ENCODE measurements around the gene DNAH2.

The DNAH2 gene

DNA sequence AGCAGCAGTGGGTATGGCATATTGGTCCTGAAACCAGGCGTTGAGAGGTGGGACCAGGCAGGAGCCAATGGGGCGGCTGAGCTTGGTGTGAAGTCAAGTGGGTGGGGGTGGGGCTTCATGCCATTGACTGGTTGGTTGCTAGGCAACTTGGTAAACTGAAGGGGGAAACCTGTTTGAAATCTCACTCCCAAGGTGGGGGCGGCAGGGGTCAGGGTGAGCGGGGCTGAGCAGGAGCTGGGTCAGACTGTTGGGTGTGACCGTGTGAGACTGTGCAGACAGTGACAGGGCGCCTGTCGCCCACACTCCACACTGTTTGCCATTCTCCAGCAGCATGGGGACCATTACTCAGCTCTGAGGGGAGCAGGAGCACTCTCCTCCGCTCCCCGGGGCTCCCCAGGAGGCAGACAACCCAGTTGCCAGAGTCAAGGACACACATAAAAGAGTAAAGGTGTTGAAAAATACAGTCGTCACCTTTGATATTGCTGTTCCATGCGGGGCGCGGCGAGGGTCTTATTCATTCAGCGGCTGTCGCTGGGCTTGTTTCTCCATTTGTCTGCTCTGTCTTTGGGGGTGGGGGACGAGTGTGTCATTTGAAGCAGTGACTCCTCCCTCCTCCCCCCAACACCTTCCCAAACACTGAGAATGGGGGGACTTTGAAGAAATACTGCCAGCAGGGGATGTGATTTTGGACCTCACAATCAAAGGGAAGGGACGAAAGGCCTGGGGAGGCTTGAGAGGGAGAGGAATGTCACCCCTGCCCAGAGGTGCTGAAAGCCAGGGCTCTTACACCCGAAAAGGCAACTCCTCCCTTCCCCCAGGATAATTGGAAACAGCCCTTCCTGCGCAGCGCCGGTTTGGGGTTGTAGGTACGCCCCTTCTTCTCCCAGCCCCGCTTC is 13.7 kb upstream of the DNAH2 start:
- DNase-seq = no peak

DNA sequence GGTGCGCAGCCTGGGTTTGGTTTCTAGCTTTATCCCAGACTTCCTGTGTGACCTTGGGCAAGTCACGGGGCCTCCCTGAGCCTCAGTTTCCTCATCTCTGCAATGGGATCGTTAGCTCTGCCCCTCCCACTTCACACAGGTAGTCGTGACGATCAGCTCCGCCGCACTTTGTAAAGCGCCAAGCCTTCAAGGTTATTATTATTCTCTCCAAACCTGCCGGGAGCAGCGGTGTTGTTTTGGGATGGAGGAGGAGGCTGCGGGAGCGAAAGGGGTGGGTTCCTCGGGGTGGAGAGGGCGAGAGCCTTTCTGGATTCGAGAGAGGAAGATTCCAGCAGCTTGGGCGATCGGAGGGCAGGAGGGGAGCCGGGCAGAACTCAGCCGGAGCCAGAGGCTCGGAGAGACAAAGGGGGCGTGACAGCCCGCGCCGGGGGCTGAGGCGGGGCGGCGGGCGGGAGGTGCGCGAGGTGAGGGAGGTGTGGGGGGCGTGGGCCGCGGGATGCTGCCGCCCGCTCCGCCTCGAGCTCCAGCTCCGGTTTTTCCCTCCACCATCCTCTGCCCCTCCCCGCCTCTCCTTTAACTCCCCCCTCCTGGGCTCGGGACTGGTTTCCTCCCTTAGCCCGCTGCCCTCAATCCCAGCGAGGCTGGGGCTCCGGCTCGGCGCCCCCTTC is 12.8 kb upstream of the DNAH2 start, which contains the start of gene EFNB3:
TSS of gene EFNB3 (plus strand) at position 602 of the 668 bp plus-strand sequence. CDS start 397 bp downstream, outside the sequence.
- DNase-seq = no peak

DNA sequence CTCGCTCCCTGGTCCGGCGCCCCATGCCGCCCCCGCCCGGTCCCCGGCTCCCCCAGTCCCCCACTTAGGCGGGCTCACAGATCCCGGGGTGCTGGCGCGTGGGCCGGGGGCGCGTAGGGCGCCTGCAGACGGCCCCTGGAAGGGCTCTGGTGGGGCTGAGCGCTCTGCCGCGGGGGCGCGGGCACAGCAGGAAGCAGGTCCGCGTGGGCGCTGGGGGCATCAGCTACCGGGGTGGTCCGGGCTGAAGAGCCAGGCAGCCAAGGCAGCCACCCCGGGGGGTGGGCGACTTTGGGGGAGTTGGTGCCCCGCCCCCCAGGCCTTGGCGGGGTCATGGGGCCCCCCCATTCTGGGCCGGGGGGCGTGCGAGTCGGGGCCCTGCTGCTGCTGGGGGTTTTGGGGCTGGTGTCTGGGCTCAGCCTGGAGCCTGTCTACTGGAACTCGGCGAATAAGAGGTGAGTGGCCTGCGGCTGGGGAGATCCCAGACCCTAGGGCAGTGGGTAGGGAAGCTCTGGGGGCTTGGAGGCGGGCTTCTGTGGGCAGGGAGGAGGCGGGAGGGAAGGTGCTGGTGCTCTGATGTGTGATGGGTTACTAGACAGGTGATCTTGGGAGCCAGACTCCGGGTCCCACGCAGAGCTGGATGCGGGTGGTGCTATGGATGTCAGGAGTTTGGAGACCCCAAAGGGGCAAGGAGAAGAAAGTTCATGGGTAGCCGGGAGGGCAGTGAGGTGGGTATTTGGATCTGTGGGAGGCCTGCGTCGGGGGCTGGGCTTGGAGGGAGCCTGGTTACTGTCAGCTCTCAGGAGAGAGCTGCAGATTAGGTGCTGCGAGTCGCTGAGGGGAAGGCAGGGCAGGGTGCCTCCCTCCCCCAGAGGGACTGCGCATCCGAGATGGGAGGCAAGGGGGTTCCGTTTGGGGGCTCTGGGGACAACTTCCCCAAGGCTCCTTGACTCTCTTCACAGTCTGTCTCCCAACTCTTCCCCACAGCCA is 12.0 kb upstream of the DNAH2 start:
- no peak for DNase-seq

DNA sequence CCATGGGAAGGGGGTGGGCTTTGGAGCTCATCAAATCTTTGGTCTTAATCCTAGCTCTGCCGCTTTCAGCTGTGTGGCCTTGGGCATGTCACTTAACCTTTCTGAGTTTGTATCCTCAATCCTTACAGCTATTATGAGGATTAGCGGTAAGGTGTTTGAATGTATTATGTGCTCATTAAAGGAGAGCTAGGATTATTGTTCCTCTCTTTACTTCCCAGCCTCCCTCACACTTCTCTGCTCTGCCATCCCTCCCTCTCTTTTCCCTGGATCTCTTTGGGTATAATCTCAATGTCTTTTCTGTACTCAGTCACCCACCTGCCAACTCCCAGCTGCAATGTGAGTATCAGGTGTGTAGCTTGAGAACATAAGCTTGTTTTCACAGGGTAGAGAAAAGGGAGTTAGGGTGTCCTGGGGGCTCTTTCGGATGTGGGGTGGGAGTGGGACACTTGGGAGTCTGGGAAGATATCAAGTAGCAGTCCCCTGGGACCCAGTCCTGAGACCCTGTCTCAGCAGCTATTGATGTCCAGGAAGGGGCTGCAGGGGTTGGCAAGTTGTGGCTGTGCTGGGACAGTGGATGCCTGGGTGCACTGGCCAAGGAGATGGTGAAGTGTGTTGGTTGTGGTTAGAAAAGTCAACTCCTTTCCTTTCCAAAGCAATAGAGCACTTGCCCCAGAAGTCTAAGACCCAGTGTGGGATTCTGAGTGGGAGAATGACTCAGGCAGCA is 10.8 kb upstream of the DNAH2 start:
- no peak for DNase-seq

DNA sequence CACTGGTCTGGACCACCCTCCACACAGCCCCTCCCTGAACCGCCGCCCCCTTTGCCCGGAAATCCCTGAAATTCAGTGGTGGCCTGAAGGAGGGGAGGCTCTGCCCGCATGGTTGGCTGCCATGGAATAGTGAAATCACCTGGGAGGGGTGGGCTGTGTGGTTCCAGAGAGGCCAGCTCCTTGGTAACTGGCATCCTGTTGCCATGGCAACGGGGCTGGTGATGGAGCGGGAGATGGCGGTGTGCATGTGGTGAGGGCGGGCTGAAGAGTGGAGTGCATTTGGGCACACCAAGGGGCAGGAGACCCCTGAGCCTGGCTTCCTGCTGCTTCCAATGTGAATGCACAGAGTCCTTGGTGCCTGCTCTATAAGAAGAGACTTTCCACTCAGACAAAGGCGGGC is 10.1 kb upstream of the DNAH2 start:
- no peak for DNase-seq

DNA sequence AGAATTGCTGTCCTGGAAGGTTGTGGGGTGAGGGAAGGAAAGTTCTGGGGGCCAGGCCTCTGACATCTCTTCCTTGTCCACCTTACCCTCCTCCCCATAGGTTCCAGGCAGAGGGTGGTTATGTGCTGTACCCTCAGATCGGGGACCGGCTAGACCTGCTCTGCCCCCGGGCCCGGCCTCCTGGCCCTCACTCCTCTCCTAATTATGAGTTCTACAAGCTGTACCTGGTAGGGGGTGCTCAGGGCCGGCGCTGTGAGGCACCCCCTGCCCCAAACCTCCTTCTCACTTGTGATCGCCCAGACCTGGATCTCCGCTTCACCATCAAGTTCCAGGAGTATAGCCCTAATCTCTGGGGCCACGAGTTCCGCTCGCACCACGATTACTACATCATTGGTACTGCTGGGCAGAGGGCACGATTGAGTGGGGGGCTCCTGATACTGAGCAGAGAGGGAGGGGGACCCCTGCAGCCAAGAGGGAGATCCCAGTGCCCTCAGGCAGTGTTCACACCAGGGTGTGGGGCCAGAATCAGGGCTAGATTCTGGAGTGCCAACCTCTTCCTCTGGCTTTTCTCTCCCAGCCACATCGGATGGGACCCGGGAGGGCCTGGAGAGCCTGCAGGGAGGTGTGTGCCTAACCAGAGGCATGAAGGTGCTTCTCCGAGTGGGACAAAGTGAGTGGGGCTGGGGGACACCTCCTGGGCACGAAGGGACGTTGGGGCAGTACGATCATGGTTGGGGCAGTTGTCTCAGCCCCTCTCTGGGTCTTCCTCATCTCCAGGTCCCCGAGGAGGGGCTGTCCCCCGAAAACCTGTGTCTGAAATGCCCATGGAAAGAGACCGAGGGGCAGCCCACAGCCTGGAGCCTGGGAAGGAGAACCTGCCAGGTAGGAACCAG is 9.4 kb upstream of the DNAH2 start:
- DNase-seq = no peak

DNA sequence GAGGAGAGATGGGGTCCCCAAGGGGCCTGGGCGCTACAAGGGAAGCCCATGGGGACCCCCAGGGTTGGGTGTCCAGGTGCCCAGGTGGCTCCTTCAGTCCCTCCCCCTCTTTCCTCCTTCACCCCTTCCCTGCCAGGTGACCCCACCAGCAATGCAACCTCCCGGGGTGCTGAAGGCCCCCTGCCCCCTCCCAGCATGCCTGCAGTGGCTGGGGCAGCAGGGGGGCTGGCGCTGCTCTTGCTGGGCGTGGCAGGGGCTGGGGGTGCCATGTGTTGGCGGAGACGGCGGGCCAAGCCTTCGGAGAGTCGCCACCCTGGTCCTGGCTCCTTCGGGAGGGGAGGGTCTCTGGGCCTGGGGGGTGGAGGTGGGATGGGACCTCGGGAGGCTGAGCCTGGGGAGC is 8.5 kb upstream of the DNAH2 start:
- no peak for DNase-seq

DNA sequence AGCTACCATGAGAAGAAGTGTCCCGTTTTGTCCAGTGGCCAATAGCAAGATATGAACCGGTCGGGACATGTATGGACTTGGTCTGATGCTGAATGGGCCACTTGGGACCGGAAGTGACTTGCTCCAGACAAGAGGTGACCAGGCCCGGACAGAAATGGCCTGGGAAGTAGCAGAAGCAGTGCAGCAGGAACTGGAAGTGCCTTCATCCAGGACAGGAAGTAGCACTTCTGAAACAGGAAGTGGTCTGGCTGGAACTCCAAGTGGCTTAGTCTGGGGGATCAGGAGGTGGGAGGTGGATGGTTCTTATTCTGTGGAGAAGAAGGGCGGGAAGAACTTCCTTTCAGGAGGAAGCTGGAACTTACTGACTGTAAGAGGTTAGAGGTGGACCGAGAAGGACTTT is 7.2 kb upstream of the DNAH2 start:
- DNase-seq = no peak

DNA sequence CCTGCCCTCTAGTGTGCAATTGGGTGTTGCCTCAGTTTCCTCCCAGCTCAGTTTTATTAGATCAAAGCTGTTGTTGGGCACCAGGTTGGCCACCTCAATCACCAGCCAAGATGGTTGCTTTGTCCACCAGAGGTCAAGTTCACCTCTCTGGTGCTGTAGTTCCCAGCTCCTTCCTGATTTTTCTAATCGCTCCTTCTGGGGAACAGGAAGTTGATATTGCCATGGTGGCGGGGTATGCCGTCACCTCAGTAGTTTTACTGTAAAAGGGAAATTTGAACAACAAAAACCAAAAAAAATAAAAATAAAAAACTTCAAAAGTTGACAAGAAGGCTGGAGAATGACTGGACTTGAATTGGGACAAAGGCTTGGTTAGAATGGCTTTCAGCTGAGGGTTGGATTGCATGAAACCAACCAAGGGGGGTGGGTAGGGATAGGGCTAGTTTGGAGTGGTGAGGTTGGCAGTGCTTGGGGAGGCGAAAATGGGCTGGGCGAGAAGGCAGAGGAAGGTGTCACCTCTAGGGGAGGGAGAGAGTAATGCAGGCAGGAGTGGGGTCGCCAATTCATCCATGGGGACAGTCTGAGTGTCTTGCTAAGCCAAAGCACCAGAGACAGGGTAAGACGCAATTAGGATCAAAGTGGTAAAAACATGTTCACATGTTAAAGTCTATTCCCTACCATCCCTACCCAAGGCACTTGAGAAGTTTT is 6.3 kb upstream of the DNAH2 start:
- DNase-seq = no peak

DNA sequence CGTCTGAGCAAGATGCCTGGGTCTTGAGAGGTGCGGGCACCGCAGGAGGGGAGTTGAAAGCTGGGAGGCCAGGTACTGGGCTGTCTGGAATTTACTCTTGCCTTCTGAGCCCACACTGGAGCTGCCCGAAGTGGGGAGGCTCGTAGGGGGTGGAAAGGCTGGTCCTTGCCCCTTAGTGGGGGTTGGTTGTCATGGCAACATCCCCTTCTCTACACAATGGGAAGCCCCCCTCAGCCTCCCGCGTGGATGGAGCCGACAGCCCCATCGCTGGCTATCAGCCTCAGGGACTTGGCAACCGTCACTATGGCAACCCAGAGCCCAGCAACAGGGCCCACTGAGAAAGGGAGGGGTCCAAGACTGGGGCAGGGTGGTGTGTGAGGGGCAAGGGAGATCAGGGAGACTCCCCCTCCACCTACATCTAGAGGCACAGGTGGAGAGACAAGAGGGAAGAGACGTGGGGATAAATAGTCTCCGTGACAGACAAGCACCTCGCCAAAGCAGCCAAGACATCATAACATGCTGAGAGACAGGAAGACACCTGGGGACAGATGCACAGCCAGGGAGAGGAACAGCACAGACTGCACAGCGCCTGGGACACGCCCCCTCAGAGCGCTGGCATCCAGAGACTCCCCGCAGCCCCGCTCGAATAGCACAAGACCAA is 5.3 kb upstream of the DNAH2 start:
- DNase-seq = no peak

DNA sequence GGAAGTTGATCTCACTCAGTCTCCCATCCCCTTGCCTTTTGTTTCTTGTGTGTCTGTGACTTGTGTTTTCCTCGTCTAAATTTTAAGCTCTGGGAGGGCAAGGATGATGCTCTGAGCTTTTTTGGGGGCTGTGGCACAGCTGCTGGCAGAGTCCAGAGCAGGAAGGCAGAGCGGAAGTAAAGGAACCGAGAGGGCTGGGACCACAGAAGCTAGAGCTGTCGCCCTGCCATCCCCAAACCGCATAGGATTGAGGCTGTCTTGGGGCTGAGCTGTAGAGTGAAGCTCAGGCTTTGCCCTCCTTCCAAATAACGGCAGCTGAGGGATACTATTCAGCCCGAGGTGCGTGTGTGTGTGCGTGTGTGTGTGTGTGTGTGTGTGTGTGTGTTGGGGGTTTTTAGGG is 3.8 kb upstream of the DNAH2 start:
- DNase-seq = no peak

DNA sequence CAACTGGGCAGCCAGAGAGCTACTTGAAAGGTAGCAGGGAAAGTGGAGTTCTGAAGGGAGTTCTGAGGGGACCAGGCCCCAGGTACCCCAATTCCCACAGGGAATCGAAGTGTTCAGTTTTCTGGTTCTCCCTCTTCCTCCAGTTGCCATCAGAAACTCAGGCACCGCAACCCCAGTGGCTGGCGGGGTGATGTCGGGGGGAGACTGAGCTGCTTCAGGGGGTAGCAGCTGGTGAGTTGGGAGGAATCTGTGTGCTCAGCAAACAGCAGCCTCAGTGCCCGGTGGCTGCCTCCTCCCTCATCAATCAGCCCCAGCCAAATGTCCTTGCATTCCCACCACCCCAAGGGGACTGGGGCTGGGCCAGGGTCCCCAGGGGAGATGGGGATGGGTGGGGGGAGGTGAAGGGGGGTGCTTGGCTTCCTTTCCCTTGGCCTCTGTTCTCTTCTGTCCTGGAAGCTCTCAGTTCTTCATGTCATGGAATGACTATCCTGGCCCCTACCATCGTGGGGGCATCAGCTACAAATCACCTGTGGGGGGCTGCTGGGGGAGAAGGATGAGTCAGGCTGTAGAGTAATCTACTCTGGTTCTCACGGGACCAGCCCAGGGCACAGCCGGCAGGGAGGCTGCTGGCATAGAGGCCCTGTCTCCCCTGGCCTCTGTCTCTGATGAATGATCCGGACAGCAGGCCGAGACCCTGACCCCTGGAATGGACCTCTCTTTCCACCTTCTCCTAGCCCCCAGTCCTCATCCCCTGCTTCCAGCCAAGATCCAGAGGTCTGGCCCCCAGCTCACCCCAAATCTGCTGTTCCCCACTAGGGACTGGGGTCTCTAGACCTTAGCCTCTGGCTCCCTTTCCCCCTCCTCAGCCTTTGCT is 2.6 kb upstream of the DNAH2 start:
- DNase-seq = no peak

DNA sequence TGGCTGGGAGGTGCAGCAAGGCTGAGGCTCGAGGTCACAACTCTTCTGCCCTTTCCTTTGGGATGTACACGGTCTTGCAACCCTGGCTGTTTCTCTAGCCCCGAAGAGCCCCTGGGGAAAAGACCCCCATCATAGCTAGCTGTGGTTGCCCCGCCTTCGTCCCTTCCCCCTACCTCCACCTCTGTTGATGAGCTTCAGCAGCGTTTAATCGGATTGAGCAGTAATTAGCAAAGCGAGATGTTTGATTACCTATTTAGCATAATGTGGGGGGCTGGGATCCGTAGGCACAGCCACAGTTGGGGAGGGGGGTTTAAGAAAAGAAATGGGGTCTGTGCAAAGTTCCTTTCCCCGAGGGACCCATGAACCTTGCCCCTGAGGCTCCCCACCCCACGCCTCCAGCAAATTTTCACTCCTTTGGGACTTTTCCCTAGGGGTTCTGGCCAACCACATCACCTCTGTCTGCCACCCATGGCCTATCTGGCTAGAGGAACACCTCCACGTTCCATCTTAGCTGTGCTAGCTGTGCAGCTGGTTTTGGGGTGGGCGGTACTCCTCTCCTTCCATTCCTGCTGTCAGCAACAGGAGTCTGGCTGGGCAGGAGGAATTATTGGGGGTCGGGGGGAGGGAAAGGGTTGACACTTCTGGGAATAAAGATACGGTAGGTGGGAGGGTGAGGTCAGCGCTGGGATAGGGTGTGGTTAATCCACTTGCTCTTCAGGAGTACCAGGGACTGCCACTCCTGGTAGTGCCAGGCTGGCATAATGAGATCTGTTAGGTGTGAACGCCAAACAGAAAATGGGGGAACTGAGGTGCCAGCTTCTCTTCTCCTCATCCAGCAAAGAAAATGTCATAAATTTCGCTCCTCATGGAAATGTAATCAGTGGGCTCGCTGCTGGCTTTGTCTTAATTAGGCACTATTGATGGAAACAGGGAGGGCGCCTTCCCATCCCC is 1.3 kb upstream of the DNAH2 start:
- DNase-seq = no peak

DNA sequence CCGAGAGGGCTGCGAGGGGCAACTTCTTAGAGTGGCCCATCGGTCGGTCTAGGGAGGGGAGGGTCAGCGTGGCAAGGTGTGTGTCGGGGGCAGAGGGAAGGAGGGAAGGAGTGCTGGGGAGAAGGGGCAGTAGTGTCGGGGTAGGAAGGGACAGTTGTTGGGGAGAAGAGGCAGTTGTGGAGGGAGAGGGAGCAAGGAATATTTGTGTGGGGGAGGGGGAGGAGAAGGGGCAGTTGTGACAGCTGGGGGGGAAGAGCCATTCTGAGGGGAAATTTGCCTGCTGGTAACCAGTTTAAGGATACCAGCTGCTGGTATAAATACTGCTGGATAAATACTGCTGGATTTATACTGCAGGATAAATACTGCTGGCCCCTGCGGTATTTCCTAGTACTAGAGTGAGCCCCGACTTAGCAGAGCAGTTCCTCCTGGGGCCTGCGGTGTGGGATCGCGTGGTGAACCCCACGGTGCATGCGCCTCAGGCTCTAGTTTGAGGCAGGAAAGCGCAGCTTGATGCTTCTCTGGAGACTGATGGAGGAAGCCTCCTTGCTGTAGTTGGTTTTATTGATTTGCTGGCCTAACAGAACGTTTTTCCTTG is 309 bp downstream of the DNAH2 start:
- DNase-seq = no peak

DNA sequence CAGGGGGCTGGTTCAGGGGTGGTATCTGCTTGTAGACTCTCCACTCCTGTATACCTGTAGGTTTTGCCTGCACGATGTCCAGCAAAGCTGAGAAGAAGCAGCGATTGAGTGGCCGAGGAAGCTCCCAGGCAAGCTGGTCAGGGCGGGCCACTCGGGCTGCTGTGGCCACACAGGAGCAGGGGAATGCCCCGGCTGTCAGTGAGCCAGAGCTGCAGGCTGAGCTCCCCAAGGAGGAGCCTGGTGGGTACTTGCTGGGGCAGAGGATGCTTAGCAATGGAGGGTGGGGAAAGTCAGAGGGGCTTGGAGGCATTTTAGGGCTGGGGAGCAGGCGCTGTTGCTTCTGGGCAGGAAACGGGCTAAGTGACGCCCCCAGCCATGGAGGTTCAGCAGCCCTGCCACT is 2.1 kb downstream of the DNAH2 start:
- DNase-seq = no peak

DNA sequence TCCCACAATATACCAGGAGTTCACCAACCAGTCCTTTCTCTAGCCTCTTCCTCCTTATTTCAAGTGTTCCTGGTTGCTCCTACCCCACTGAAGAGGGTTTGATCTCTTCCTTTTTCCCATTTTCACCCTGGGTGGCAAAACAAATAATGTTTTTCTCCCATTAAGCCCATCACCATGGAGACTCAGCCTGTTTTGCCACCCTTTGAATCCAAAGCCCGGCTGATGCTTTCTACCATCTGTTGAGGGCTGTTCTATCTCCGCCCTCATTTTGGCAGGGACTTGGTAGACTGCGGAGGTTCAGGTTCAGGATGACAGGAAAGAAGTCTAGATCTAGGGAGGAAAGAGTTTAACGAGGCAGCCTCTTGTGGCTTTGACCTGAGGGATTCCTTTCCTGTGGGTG is 2.6 kb downstream of the DNAH2 start:
- no peak for DNase-seq

DNA sequence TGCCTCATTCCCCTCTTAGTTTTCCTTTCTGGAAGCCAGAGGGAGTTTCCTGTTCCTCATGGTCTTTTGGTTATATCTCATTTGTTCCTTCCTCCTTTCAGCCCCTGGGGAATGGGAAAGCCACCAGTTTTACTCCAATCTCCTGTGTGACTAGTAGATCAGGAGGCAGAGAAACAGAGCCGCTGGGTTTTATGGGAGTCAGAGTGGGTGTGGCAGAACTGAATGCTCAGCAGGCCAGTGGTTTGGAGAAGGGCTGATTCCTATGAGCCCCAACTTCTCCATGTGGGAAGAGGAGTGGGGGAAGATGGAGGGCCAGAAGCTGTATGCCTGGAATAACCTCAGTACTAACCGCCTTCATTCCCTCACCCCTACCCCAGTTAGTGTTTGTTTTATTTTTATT is 4.1 kb downstream of the DNAH2 start:
- no peak for DNase-seq
